Activated CD4-positive, alpha-beta T cell treated with anti-CD3 and anti-CD28 coated beads for 24 hours (primary cell): ENCODE data around the gene TMC7.

Source experiments
- DNase-seq, 2 donors: peaks; one replicate each; pipeline ENCODE4 v3.0.0-alpha.2; 2020; ENCODE audit warnings: low read depth in 2 of 2

The TMC7 gene

GRCh38 chr16:19089410-19089955 is 105.7 kb downstream of the TMC7 start:
- DNase-seq = no peak

GRCh38 chr16:19090916-19091315 is 107.2 kb downstream of the TMC7 start:
- DNase-seq = no peak

- DNase-seq = no peak
These were observed 109.1 kb downstream of the TMC7 start for GRCh38 chr16:19092653-19093410.

GRCh38 chr16:19093631-19094541 is 110.2 kb downstream of the TMC7 start:
- DNase-seq = no peak

- no peak for DNase-seq
These were observed 111.0 kb downstream of the TMC7 start for GRCh38 chr16:19094542-19095365.

GRCh38 chr16:19095654-19096053 is 111.9 kb downstream of the TMC7 start:
- DNase-seq = no peak

GRCh38 chr16:19098173-19098572 is 114.4 kb downstream of the TMC7 start:
- DNase-seq = no peak

- no peak for DNase-seq
These were observed 118.6 kb downstream of the TMC7 start for GRCh38 chr16:19102187-19102872.

GRCh38 chr16:19104607-19105006 is 120.9 kb downstream of the TMC7 start:
- DNase-seq = no peak

- DNase-seq = no peak
These were observed 121.4 kb downstream of the TMC7 start for GRCh38 chr16:19105131-19105530.

GRCh38 chr16:19105891-19106624 is 122.3 kb downstream of the TMC7 start:
- no peak for DNase-seq

- DNase-seq = no peak
These were observed 122.9 kb downstream of the TMC7 start for GRCh38 chr16:19106625-19107020.

- no peak for DNase-seq
These were observed 124.9 kb downstream of the TMC7 start for GRCh38 chr16:19108409-19109287.

- DNase-seq = no peak
These were observed 125.5 kb downstream of the TMC7 start for GRCh38 chr16:19109288-19109664.

GRCh38 chr16:19110537-19111360 is 127.0 kb downstream of the TMC7 start:
- DNase-seq = no peak

GRCh38 chr16:19112099-19112407 is 128.3 kb downstream of the TMC7 start:
- DNase-seq = no peak
